ENCODE results near the gene KRTAP21-1. TPM values are rescaled to one million over a fixed set of nuclear protein-coding genes. Genes with fewer than 3 reads are reported as not detected.

Gene KRTAP21-1
- not detected for total RNA-seq

DNA sequence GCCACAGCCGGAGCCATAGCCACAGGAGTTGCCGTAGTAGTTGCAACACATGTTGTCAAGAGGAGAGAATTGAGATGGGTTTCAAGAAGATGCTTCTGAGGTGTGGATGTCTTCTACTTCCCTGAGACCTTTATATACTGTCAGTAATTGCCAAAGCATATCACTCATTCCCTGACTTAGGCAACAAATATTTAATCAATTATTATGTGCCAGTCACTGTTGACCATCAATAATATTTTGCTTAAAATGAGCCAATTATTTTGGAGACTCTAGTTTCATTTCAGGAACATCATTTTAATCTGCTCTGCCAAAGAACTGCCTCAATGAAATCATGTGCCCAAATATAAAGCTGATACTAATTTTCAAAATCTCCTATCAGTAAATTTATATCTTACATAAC lies at the start of gene KRTAP21-1:
Gene KRTAP21-1, minus strand, starts transcription at position 101 of the 400 bp plus-strand sequence. Its CDS starts 50 bp downstream, at position 51.

GRCh38 chr21:30747159-30747558 lies 8.1 kb downstream of the KRTAP21-1 start, which contains the start of gene KRTAP21-2:
KRTAP21-2 (minus strand) TSS chr21:30747259; CDS start chr21:30747202, 57 bp downstream.

DNA sequence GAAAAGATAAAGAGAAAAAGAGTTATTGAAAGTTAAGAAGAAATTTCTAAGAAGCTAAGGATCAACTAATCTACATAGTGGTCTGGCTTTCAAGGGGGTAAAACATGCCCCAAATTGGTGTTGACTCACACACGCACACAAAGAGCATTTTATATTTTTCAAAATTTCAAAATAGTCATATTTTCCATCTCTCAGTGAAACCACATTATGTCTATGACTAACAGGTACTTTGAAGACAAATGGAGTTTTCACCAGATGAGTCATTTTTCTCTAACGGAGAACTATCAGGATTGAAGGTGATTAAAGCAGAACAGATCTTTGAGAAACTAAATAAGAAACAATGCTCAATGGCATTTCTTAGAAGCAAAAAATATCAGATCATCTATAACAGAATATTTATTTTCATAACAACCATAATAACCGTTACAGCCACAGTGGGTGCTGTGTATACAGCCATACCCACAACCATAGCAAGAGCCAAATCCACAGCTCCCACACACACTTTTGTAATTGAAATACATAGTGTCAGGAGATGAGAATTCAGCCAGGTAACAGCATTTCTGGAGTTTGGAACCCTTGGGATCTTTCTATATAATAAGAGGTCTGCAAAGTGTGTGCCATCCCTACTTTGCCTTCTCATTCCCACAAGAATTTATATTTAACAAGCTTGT lies 36.9 kb downstream of the KRTAP21-1 start, which contains the start of gene KRTAP21-3:
Gene KRTAP21-3, minus strand, starts transcription at position 539 of the 671 bp plus-strand sequence. Its CDS starts 18 bp downstream, at position 521.

Small RNA genes within 50 kb of the gene (small RNA-seq; reads per million reads assigned to genes)
- gene AP000244.1: 0 to 0.41 reads per million in 2 donors
- 0 reads per million in 2 donors for gene KRTAP21-3
- 0 to 0.04 reads per million in 2 donors for gene KRTAP8-2P

Other genes with a start within 250 kb of the KRTAP21-1 start
- not detected for gene KRTAP19-6, start 213.6 kb downstream of the KRTAP21-1 start, total RNA-seq
- not detected for gene KRTAP19-7, start 194.1 kb downstream of the KRTAP21-1 start, total RNA-seq
- gene KRTAP22-2, start 165.0 kb downstream of the KRTAP21-1 start, total RNA-seq: not detected
- not detected for gene KRTAP6-3, start 163.0 kb downstream of the KRTAP21-1 start, total RNA-seq
- gene KRTAP6-2, start 156.5 kb downstream of the KRTAP21-1 start, total RNA-seq: not detected
- gene KRTAP22-1, start 154.3 kb downstream of the KRTAP21-1 start, total RNA-seq: not detected
- gene KRTAP6-1, start 141.5 kb downstream of the KRTAP21-1 start, total RNA-seq: not detected
- not detected for gene KRTAP20-1, start 139.0 kb downstream of the KRTAP21-1 start, total RNA-seq
- not detected for gene KRTAP20-4, start 134.8 kb downstream of the KRTAP21-1 start, total RNA-seq
- not detected for gene KRTAP20-2, start 120.2 kb downstream of the KRTAP21-1 start, total RNA-seq
- gene KRTAP20-3, start 112.6 kb downstream of the KRTAP21-1 start, total RNA-seq: not detected
- not detected for gene KRTAP21-3, start 36.7 kb downstream of the KRTAP21-1 start, total RNA-seq
- not detected for gene KRTAP21-2, start 8.2 kb downstream of the KRTAP21-1 start, total RNA-seq
- gene KRTAP8-1, start 57.8 kb upstream of the KRTAP21-1 start, total RNA-seq: not detected
- not detected for gene KRTAP7-1, start 74.3 kb upstream of the KRTAP21-1 start, total RNA-seq
- gene KRTAP11-1, start 126.2 kb upstream of the KRTAP21-1 start, total RNA-seq: not detected